ACC112 (cell line): ENCODE measurements around the gene GASK1A.

Source experiments
- H2AFZ ChIP-seq: fragments of 200-600 bp; sonication (generic); one replicate; pipeline ENCODE4 v1.6.0; 2017; ENCODE audit warnings: antibody characterized with exemption, low read length; ENCODE audit not compliant: unreplicated experiment
- H3K27ac ChIP-seq: fragments of 200-600 bp; sonication (generic); 2 replicates; pipeline ENCODE4 v1.5.1; 2014; ENCODE audit warnings: low read depth, mild to moderate bottlenecking, antibody characterized with exemption, low read length, moderate library complexity
- H3K27me3 ChIP-seq: fragments of 200-600 bp; sonication (generic); 2 replicates; pipeline ENCODE4 v1.6.1; 2014; ENCODE audit warnings: mild to moderate bottlenecking, antibody characterized with exemption, low read length, moderate library complexity, mixed read lengths; ENCODE audit not compliant: insufficient read depth
- H3K36me3 ChIP-seq: fragments of 200-600 bp; sonication (generic); 2 replicates; pipeline ENCODE4 v1.6.1; 2016; ENCODE audit warnings: mild to moderate bottlenecking, antibody characterized with exemption, low read length, moderate library complexity, mixed read lengths; ENCODE audit not compliant: insufficient read depth
- H3K4me1 ChIP-seq: fragments of 200-600 bp; sonication (generic); one replicate; pipeline ENCODE4 v1.6.1; 2016; ENCODE audit warnings: low read length, mixed read lengths; ENCODE audit not compliant: insufficient read depth, unreplicated experiment, control insufficient read depth
- H3K4me3 ChIP-seq: fragments of 200-600 bp; sonication (generic); 2 replicates; pipeline ENCODE4 v1.5.1; 2014; ENCODE audit warnings: mild to moderate bottlenecking, low read depth, low read length
- H3K79me2 ChIP-seq: fragments of 200-600 bp; sonication (generic); one replicate; pipeline ENCODE4 v1.6.0; 2016; ENCODE audit warnings: low read length; ENCODE audit not compliant: control insufficient read depth, unreplicated experiment, insufficient read depth

GASK1A gene

DNA sequence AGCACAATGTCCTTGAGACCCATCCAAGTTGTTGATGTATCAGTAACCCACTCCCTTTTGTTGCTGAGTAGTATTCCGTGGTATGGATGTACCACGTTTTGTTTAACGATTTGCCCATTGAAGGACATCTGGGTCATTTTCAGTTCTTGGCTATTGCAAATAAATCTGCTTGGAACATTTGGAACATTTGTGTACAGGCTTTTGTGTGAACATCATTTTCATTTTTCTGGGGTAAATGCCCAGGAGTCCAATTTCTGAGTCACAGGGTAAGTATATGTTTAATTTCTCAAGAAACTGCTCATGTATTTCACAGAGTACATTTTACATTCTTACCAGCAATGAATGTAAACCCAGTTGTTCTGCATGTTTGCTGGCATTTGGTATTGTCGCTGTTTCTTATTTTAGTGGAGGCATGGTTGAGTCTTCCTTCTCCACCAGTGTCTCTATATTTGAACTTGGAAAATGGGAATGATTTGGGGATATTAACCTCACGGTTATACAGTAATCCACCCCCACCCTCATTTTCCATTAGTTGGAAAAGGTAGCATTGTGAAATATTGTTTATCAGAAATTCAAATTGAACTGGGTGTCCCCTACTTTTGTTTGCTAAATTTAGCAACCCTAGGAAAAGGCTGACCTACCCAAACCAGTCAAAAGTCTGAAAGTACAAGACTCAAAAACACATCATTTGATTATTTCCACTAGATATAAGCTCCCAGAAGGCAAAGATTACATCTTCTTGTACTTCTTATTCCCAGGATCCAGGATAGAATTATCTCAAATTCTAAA is 96.0 kb downstream of the GASK1A start:
- Histone ChIP-seq H3K4me3 (no peak overlapping the region), H3K36me3 (no peaks in the 10 kb centered on the region), H3K79me2 (no peaks in the 10 kb centered on the region), H3K27me3 (peaks cover 8% of the 10 kb centered on the region; the same call in 1 of the 2 replicates), H3K27ac (no peak overlapping the region), H3K4me1 (peaks cover 4% of the 10 kb centered on the region), H2AFZ (no peak overlapping the region)

DNA sequence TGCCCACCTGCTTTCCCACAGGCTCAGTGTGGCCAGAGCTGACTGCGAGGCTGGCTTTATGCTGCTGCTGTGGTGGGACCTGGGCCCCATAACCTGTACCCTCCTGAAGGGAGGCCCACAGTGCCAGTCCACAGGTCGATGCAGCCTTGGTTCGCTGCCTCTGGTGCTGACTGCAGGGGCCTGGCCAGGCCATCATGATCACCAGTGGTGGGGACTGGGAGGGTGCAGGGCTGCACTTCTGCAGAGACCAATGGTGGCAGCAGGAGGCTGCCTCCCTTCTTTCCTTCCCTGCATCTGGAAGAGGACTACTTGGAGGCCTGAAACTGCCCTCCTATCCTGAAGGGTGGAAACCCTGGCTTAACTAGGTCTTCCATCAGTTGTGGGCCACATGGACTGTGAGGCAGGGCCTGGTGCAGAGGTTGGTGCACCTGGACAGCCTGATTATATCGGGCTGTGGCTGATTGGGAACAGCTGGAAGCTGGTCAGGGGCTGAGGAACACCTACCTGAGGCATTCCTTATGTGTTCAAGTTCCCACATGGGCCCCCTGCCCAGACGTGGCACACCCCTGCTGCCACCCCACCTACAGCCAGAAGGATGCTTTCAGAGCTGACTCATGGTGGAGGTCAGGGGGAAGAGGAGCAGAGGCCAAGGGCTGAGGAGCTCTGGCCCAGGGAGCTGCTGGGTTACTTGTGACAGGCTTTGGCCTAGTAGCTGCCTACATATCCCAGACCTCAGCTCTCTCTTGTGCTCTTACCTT is 97.0 kb downstream of the GASK1A start:
- H3K27ac ChIP-seq, result no peak overlapping the region
- peaks cover 4% of the 10 kb centered on the region for H3K4me1 ChIP-seq
- H3K79me2 ChIP-seq, result no peaks in the 10 kb centered on the region
- no peak overlapping the region for H2AFZ ChIP-seq
- peaks cover 4% of the 10 kb centered on the region; the same call in 1 of the 2 replicates for H3K36me3 ChIP-seq
- H3K4me3 ChIP-seq, result no peak overlapping the region
- H3K27me3 ChIP-seq, result peaks cover 8% of the 10 kb centered on the region; the same call in 1 of the 2 replicates

DNA sequence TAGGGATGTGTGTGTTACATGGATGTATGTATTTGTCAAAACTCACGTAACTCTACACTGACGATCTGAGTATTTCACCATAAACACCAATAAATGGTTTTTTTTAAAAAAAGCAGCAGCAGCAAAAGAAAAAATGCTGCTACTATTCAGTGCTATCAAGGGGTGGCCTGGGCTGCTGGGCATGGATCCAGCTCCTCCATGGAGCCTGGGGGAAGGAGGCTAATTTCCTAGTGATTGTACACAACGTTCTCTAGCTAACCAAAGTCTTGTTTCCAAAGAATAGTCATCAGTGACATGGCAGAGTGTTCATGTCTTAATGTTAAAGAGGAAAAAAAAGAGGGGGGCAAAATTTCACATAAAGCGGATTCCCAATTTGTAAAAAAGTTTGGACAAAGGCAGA is 97.7 kb downstream of the GASK1A start:
- Histone ChIP-seq H3K27ac (no peak overlapping the region), H2AFZ (no peak overlapping the region), H3K27me3 (peaks cover 8% of the 10 kb centered on the region; the same call in 1 of the 2 replicates), H3K36me3 (peaks cover 4% of the 10 kb centered on the region; the same call in 1 of the 2 replicates), H3K4me3 (no peak overlapping the region), H3K79me2 (no peaks in the 10 kb centered on the region), H3K4me1 (peaks cover 4% of the 10 kb centered on the region)

DNA sequence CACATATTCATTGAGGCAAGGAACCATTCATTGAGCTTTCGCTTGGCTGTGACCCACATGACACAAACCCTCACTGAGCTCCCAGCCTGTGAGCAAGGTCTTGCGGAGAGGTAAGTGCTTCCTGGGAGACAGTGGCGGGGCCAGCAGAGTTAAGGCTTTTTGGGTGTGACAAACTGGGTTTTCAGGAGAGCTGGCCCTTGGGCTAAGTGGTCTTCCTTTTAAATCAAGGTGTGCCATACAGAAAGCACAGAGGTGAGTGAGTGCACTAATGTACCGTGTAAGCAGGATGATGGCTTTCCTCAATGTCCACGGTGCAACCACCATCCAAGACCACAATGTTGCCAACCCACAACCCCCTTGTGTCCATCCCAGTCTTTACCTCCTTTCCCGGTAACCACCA is 98.2 kb downstream of the GASK1A start:
- Histone ChIP-seq H3K4me1 (peaks cover 4% of the 10 kb centered on the region), H3K79me2 (no peaks in the 10 kb centered on the region), H3K27ac (no peak overlapping the region), H2AFZ (no peak overlapping the region), H3K36me3 (peaks cover 4% of the 10 kb centered on the region; the same call in 1 of the 2 replicates), H3K27me3 (peaks cover 6% of the 10 kb centered on the region; the same call in 1 of the 2 replicates), H3K4me3 (no peak overlapping the region)

DNA sequence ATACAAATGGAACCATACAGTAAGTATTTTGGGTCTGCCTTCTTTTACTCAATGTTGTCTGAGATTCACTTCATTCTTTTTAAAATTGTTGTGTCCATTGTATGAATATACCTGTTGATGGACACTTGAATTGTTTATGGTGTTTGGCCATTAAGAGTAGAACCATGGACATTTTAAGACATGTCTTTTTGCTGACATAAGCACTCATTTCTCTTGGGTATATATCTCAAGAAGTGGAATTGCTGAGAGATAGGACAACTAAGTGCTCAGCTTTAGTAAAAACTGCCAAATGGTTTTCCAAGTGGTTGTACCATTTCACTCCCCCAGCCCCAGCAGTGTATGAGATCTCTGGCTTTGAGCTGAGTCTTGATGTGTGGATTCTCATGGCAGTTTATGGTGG is 98.6 kb downstream of the GASK1A start:
- Histone ChIP-seq H3K27me3 (0 out of 2 replicates have a peak, but pooled peaks cover 2% of the 10 kb centered on the region), H3K4me3 (no peak overlapping the region), H3K79me2 (no peaks in the 10 kb centered on the region), H3K4me1 (peaks cover 4% of the 10 kb centered on the region), H3K36me3 (peaks cover 4% of the 10 kb centered on the region; the same call in 1 of the 2 replicates), H3K27ac (no peak overlapping the region), H2AFZ (no peak overlapping the region)

DNA sequence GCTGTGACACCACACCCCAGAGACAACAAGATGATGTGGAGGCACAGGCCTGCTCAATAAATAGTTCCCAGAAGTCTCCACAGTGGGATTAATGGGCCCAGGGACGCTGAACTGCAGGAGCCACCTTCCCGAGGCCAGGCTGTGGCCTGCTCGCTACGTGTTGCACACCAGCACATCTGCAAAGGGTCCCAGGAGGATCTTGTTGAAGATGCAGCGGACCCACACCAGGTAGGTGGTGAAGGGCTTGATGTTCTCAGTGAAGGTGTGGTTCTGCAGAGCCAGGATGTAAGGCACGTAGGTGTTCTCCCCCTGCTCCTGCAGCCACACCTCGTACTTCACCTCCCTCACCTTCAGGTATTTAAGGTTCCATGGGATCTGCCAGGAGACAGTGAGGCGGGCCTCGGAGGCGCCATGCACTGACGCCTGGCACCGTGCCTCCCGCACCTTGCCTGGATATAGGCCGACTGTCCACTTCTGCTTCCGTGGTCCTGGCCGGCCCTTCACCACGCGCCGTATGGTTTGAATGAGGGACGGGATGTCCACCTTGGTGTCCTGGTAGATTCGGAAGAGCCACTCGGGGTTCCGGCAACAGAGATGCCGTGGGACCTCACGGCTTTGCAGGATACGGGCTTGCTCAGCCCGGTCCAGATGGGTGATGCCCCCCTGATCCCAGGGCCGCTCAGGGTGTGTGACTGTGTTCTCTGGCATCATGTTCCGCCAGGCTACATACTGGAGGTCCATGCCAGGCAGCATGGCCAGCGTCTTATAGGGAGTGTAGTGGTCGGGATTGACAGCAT is 100.6 kb downstream of the GASK1A start:
- Histone ChIP-seq H3K4me3 (no peak overlapping the region), H3K27me3 (no peaks in the 10 kb centered on the region), H3K79me2 (no peaks in the 10 kb centered on the region), H3K36me3 (peaks cover 4% of the 10 kb centered on the region; the same call in 1 of the 2 replicates), H3K27ac (no peak overlapping the region), H2AFZ (no peak overlapping the region), H3K4me1 (peaks cover 4% of the 10 kb centered on the region)

DNA sequence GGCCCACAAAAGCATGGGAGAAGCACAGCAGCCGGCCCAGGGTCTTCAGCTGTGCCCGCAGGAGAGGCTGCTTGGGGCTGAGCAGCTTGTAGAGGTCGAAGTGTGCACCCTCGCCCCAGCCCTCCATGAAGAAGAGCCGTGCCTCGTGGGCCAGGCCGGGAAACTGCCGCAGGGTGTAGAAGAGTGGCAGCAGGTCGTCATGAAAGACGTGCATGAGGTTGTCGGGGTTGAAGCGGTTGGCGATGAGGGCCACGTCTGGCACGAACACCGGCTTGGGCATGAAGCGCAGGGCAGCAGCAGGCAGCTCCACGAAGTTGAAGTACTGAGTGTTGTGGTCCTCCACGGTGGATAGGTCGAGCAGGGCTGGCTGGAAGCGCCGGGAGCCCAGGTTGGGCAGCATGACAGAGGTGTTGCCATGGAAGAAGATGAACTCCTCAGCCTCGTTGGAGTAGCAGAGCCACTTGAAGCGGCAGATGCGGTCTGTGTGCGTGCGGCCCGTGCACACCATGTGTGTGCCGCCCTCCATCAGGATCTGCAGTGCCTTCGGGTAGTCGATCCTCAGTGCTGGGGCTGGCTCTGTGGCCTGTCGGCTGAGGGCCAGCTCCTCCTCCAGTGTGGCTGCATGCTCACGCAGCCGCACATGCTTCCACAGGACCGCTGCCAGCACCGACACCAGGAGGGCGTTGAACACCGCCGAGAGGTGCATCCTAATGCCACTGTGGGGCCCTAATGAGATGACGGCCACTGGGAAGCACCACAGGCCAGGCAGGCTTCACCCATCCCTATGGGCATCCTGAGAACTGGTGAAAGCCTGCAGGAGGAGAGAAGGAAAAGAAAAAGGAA is 101.8 kb downstream of the GASK1A start:
- Histone ChIP-seq H3K36me3 (peaks cover 4% of the 10 kb centered on the region; the same call in 1 of the 2 replicates), H3K4me3 (no peak overlapping the region), H3K79me2 (no peaks in the 10 kb centered on the region), H2AFZ (no peak overlapping the region), H3K27ac (no peak overlapping the region), H3K4me1 (peaks cover 4% of the 10 kb centered on the region), H3K27me3 (no peaks in the 10 kb centered on the region)

DNA sequence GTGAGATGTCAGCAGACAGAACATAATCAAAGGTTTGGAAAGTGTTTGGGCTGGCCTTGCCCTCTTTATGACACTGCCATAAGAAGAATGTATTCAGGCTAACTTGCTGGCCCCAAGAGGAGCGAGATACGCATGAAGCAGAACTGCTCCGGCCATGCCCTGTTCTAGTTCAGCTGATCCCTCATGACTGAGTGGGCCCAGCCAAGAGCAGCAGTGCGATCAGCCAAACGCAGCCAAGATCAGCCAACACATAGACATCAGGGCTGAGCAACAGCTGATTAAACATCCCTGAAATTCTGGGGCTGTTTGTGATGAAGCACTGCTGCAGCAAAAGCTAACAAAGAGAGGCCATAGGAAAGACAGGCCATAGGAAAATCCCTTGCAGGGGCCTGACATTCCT is 102.7 kb downstream of the GASK1A start:
- Histone ChIP-seq H3K27ac (no peak overlapping the region), H3K79me2 (no peaks in the 10 kb centered on the region), H3K4me1 (no peaks in the 10 kb centered on the region), H2AFZ (no peak overlapping the region), H3K36me3 (peaks cover 4% of the 10 kb centered on the region; the same call in 1 of the 2 replicates), H3K4me3 (no peak overlapping the region), H3K27me3 (no peaks in the 10 kb centered on the region)

DNA sequence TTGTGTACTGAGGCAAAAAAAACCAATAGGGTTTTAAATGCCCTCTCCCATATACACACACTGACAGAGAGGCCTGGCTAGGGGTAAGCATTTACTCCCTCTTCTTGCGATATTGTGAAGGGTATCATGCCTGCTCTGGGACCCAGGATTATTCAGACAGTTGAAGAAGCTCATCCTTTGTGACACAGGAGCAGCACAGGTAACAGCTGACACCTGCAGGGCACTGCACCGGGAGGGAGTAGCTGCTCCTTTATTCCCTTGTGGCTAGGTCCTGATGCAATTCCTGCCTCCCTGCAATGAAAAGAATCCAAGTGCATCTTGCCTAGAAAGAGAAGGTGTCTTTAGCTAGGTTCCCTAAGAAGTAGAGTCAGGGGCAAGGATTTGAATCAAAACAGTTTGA is 103.3 kb downstream of the GASK1A start:
- Histone ChIP-seq H3K27ac (no peak overlapping the region), H3K27me3 (no peaks in the 10 kb centered on the region), H2AFZ (no peak overlapping the region), H3K4me3 (no peak overlapping the region), H3K36me3 (peaks cover 4% of the 10 kb centered on the region; the same call in 1 of the 2 replicates), H3K79me2 (no peaks in the 10 kb centered on the region), H3K4me1 (no peaks in the 10 kb centered on the region)
